OCI-LY7 (cell line): Measurements from ENCODE around the gene GNL2.
"Not testable (repeated sequence)": the region's sequence is repeated elsewhere in the genome, so short reads cannot be mapped to it uniquely, and the experiment has no call there.

Experiments used
- CTCF ChIP-seq: fragments of 200-600 bp; sonication (generic); conservative IDR thresholded peaks from 2 replicates; pipeline ENCODE4 v1.5.1; 2014; ENCODE audit warnings: mild to moderate bottlenecking, antibody characterized with exemption, low read length, moderate library complexity, mixed read lengths
- EZH2phosphoT487 ChIP-seq: fragments of 200-600 bp; sonication (generic); IDR thresholded peaks from 2 replicates; pipeline ENCODE4 v1.6.1; 2018; ENCODE audit warnings: low read depth, borderline replicate concordance, mild to moderate bottlenecking, mixed run types, antibody characterized with exemption, low read length, moderate library complexity, mixed read lengths

- not testable (repeated sequence) for TF ChIP-seq CTCF, EZH2phosphoT487
Measured at GRCh38 chr1:37518241-37518640, 77.5 kb downstream of the GNL2 start.
